GM12878 (cell line): ENCODE measurements around the gene CD52. TPM values are rescaled to one million over a fixed set of nuclear protein-coding genes. Genes with fewer than 3 reads are reported as not detected.

Experiments
- CHD2 ChIP-seq: IDR thresholded peaks from 2 replicates; pipeline ENCODE4 v1.6.1; 2011; ENCODE audit warnings: low read depth, low read length, improper control_type of control experiment, borderline replicate concordance
- DPF2 ChIP-seq: fragments of 450-650 bp; IDR thresholded peaks from 2 replicates; pipeline ENCODE4 v1.6.1; 2017; ENCODE audit warnings: mild to moderate bottlenecking
- EED ChIP-seq: sonication (generic); IDR thresholded peaks from 2 replicates; pipeline ENCODE4 v1.6.1; 2016; ENCODE audit warnings: antibody characterized with exemption, low read depth
- EGR1 ChIP-seq, 2 experiments: IDR thresholded peaks; 1 replicate in 1 of 2; 2 replicates in 1 of 2; pipeline ENCODE4 v1.6.1; 2011 to 2012; ENCODE audit warnings: low read depth in 2 of 2, low read length in 2 of 2, borderline replicate concordance in 1 of 2, mild to moderate bottlenecking in 1 of 2, moderate library complexity in 1 of 2
- FOXK2 ChIP-seq: fragments of 450-650 bp; IDR thresholded peaks from 2 replicates; pipeline ENCODE4 v1.6.1; 2017; ENCODE audit warnings: mild to moderate bottlenecking, moderate library complexity
- IKZF2 ChIP-seq, 2 experiments: fragments of 450-650 bp; IDR thresholded peaks; 2 replicates each; pipeline ENCODE4 v1.6.1; 2017; ENCODE audit warnings: mild to moderate bottlenecking in 2 of 2, moderate library complexity in 2 of 2
- JUND ChIP-seq: IDR thresholded peaks from 2 replicates; pipeline ENCODE4 v1.6.1; 2012; ENCODE audit warnings: low read depth, mild to moderate bottlenecking, low read length, improper control_type of control experiment, moderate library complexity
- KLF5 ChIP-seq: fragments of 450-650 bp; IDR thresholded peaks from 2 replicates; pipeline ENCODE4 v1.6.1; 2014; ENCODE audit warnings: mild to moderate bottlenecking; ENCODE audit not compliant: partially characterized antibody
- MAX ChIP-seq: IDR thresholded peaks from 2 replicates; pipeline ENCODE4 v1.6.1; 2012; ENCODE audit warnings: low read depth, low read length, improper control_type of control experiment
- MEF2A ChIP-seq: IDR thresholded peaks from 2 replicates; pipeline ENCODE4 v1.6.1; 2011; ENCODE audit warnings: low read depth, mild to moderate bottlenecking, low read length, moderate library complexity; ENCODE audit not compliant: insufficient read depth
- MTA2 ChIP-seq: fragments of 450-650 bp; IDR thresholded peaks from 2 replicates; pipeline ENCODE4 v1.6.1; 2016; ENCODE audit warnings: low read depth, mild to moderate bottlenecking, moderate library complexity
- MYB ChIP-seq: fragments of 150-350 bp; IDR thresholded peaks from 2 replicates; pipeline ENCODE4 v1.6.1; 2014; ENCODE audit warnings: mild to moderate bottlenecking, low read depth, low read length, borderline replicate concordance
- NFIC ChIP-seq: IDR thresholded peaks from 2 replicates; pipeline ENCODE4 v1.6.1; 2012; ENCODE audit warnings: low read depth, mild to moderate bottlenecking, inconsistent platforms, low read length, moderate library complexity
- NFXL1 ChIP-seq: fragments of 450-650 bp; IDR thresholded peaks from 2 replicates; pipeline ENCODE4 v1.6.1; 2017; ENCODE audit warnings: antibody characterized with exemption, mild to moderate bottlenecking, borderline replicate concordance
- PAX8 ChIP-seq: fragments of 450-650 bp; IDR thresholded peaks from 2 replicates; pipeline ENCODE4 v1.6.1; 2017; ENCODE audit warnings: mild to moderate bottlenecking, moderate library complexity
- RB1 ChIP-seq: fragments of 450-650 bp; formaldehyde crosslinking; IDR thresholded peaks from 2 replicates; pipeline ENCODE4 v1.6.1; 2017; ENCODE audit warnings: mild to moderate bottlenecking, borderline replicate concordance
- SKIL ChIP-seq: fragments of 450-650 bp; IDR thresholded peaks from 2 replicates; pipeline ENCODE4 v1.6.1; 2017; ENCODE audit warnings: mild to moderate bottlenecking, low read depth, inconsistent platforms; ENCODE audit not compliant: poor library complexity, severe bottlenecking
- SMAD1 ChIP-seq: fragments of 450-650 bp; IDR thresholded peaks from 2 replicates; pipeline ENCODE4 v1.6.1; 2018; ENCODE audit warnings: mild to moderate bottlenecking, low read depth; ENCODE audit not compliant: partially characterized antibody
- SREBF1 ChIP-seq: IDR thresholded peaks from 2 replicates; pipeline ENCODE4 v1.6.1; 2012; ENCODE audit warnings: mild to moderate bottlenecking, low read length
- SUZ12 ChIP-seq: fragments of 200-600 bp; sonication (generic); IDR thresholded peaks from one replicate; pipeline ENCODE4 v1.6.1; 2018; ENCODE audit warnings: antibody characterized with exemption, mild to moderate bottlenecking; ENCODE audit not compliant: unreplicated experiment
- TAF1 ChIP-seq: IDR thresholded peaks from 2 replicates; pipeline ENCODE4 v1.6.1; 2011; ENCODE audit warnings: mild to moderate bottlenecking, low read depth, low read length, borderline replicate concordance
- TCF12 ChIP-seq: IDR thresholded peaks from 2 replicates; pipeline ENCODE4 v1.6.1; 2011; ENCODE audit warnings: low read depth, mild to moderate bottlenecking, low read length
- TCF3 ChIP-seq: IDR thresholded peaks from 2 replicates; pipeline ENCODE4 v1.6.1; 2012; ENCODE audit warnings: low read depth, mild to moderate bottlenecking, low read length, borderline replicate concordance; ENCODE audit not compliant: insufficient read depth
- YBX1 ChIP-seq: fragments of 450-650 bp; IDR thresholded peaks from 2 replicates; pipeline ENCODE4 v1.6.1; 2016; ENCODE audit warnings: antibody characterized with exemption
- ZBTB33 ChIP-seq: fragments of 450-650 bp; IDR thresholded peaks from 2 replicates; pipeline ENCODE4 v1.6.1; 2017; ENCODE audit warnings: mild to moderate bottlenecking
- ZNF207 ChIP-seq: fragments of 450-650 bp; IDR thresholded peaks from 2 replicates; pipeline ENCODE4 v1.6.1; 2014; ENCODE audit warnings: antibody characterized with exemption, mild to moderate bottlenecking, borderline replicate concordance
- ZNF217 ChIP-seq: fragments of 450-650 bp; IDR thresholded peaks from 2 replicates; pipeline ENCODE4 v1.6.1; 2017; ENCODE audit warnings: antibody characterized with exemption, mild to moderate bottlenecking
- ZNF274 ChIP-seq: IDR thresholded peaks from one replicate; pipeline ENCODE4 v1.8.0; 2011; ENCODE audit not compliant: insufficient read length, insufficient read depth
- polyA plus RNA-seq, 11 experiments: library from polyadenylated mRNA; depleted of rRNA in 4 of 11; unstranded in 6 of 11; stranded (reverse) in 5 of 11; fragments of >200 nt; fragmentation: Nextera tagmentation in 4 of 11; fragmentation: Illumina TruSeq in 1 of 11; extraction: Ambion mirVana in 4 of 11; extraction: Trizol in 1 of 11; gene quantifications; 1 replicate in 1 of 11; 2 replicates in 10 of 11; pipeline versions ENCODE4 v1.2.1 to v1.2.3, GENCODE V29; 2011 to 2016; ENCODE audit warnings: inconsistent platforms in 2 of 11, missing spikeins in 2 of 11, low read depth in 1 of 11
- total RNA-seq, 4 experiments: library from RNA; depleted of rRNA in 3 of 4; stranded (reverse); fragments of >200 nt in 3 of 4; fragmentation: Illumina TruSeq in 1 of 4; extraction: Trizol in 1 of 4; gene quantifications; 2 replicates each; pipeline versions ENCODE4 v1.2.1 to v1.2.3, GENCODE V29; 2013 to 2021

The CD52 gene
- total and polyA plus RNA-seq, 10 of the 15 experiments (the other 5 are each of a cell fraction or from before 2014, with no cell fraction given) = 237 to 2,736 (median 532) TPM

GRCh38 chr1:26318338-26319064 lies 743 bp downstream of the CD52 start (continued):
- peak; percentile 59; the same call in 1 of the 2 replicates for TF ChIP-seq CHD2
- TF ChIP-seq NFIC = 0 out of 2 replicates have a peak, but pooled peaks have one; percentile 21
- TF ChIP-seq ZNF217 = peak; percentile 31; the same call in 1 of the 2 replicates
- TF ChIP-seq ZNF274 = no peak
- 0 out of 2 replicates have a peak, but pooled peaks have one; percentile 1 for TF ChIP-seq TAF1
- TF ChIP-seq EED = peak; percentile 67
- peak; percentile 25; the same call in 1 of the 2 replicates for TF ChIP-seq DPF2
- no peak for TF ChIP-seq MYB
- no peak for TF ChIP-seq YBX1
- TF ChIP-seq EGR1 (IDR thresholded peaks at IDR 0.05; ENCODE audit: borderline replicate concordance in 1 of 2, low read depth in 2 of 2, low read length in 2 of 2) = peak; percentile 49 to 98
- no peak for TF ChIP-seq FOXK2
- no peak for TF ChIP-seq NFXL1
- TF ChIP-seq KLF5 = no peak
- no peak for TF ChIP-seq JUND
- TF ChIP-seq ZNF207 = no peak
- TF ChIP-seq MAX = peak; percentile 30; the same call in 1 of the 2 replicates
- TF ChIP-seq SREBF1 = no peak
- TF ChIP-seq SKIL = no peak
- no peak for TF ChIP-seq SUZ12
- TF ChIP-seq MEF2A = no peak
- TF ChIP-seq MTA2 = peak; percentile 10; the same call in 1 of the 2 replicates
- TF ChIP-seq PAX8 = no peak
- peak; percentile 40 to 47; a peak in 2 of 4 replicates for TF ChIP-seq IKZF2 (IDR thresholded peaks at IDR 0.05)
- TF ChIP-seq SMAD1 = no peak
- TF ChIP-seq TCF12 = no peak
- TF ChIP-seq TCF3 = peak; percentile 14; the same call in 1 of the 2 replicates
- no peak for TF ChIP-seq ZBTB33
- TF ChIP-seq RB1 = no peak
